K562 (cell line): ENCODE data around the gene CLIC1. TPM values are rescaled to one million over a fixed set of nuclear protein-coding genes. Genes with fewer than 3 reads are reported as not detected.
A peak's percentile ranks its signal among the peaks of the same experiment; 100 is the strongest.

Experiments
- ATF2 ChIP-seq: sonication (generic); formaldehyde crosslinking; IDR thresholded peaks from 2 replicates; pipeline ENCODE4 v1.8.1; 2022; ENCODE audit warnings: missing genetic modification reagents
- CEBPZ ChIP-seq: fragments of 150-350 bp; IDR thresholded peaks from 2 replicates; pipeline ENCODE4 v1.6.1; 2014; ENCODE audit warnings: low read depth, mild to moderate bottlenecking, low read length, borderline replicate concordance
- ELF2 ChIP-seq: fragments of 250-450 bp; sonication (Bioruptor Pico); IDR thresholded peaks from 2 replicates; pipeline ENCODE4 v1.5.0; 2021; ENCODE audit warnings: mild to moderate bottlenecking
- ETV6 ChIP-seq, 3 experiments: fragments of 150-350 bp in 1 of 3; sonication (generic) in 1 of 3; formaldehyde crosslinking in 1 of 3; IDR thresholded peaks; 2 replicates each; pipeline versions ENCODE4 v1.6.1 to v1.8.0; 2014 to 2022; ENCODE audit warnings: borderline replicate concordance in 2 of 3, low read depth in 2 of 3, antibody characterized with exemption in 1 of 3, low read length in 1 of 3, mild to moderate bottlenecking in 1 of 3, missing genetic modification reagents in 1 of 3
- MAFF ChIP-seq: IDR thresholded peaks from 2 replicates; pipeline ENCODE4 v1.6.1; 2012; ENCODE audit warnings: low read length, improper control_type of control experiment
- MIER1 ChIP-seq: fragments of 450-650 bp; IDR thresholded peaks from 2 replicates; pipeline ENCODE4 v1.6.1; 2016; ENCODE audit warnings: antibody characterized with exemption, mild to moderate bottlenecking, low read depth
- NR2C2 ChIP-seq, 2 experiments: fragments of 200-800 bp in 1 of 2; sonication (Bioruptor generic) in 1 of 2; sonication (generic) in 1 of 2; formaldehyde crosslinking in 1 of 2; IDR thresholded peaks; 2 replicates each; pipeline versions ENCODE4 v1.6.1 to v1.8.0; 2016 to 2022; ENCODE audit warnings: mild to moderate bottlenecking in 1 of 2, missing compliant biosample characterization in 1 of 2, missing genetic modification characterization in 1 of 2, missing genetic modification reagents in 1 of 2
- PHF8 ChIP-seq: fragments of 200-600 bp; sonication (generic); IDR thresholded peaks from 2 replicates; pipeline ENCODE4 v1.6.1; 2012; ENCODE audit warnings: mixed run types, mild to moderate bottlenecking, inconsistent platforms, low read length, moderate library complexity, borderline replicate concordance
- PHTF2 ChIP-seq: fragments of 250-450 bp; sonication (Bioruptor Pico); IDR thresholded peaks from 2 replicates; pipeline ENCODE4 v1.5.0; 2021; ENCODE audit warnings: mild to moderate bottlenecking
- ZBTB5 ChIP-seq: fragments of 450-650 bp; IDR thresholded peaks from 2 replicates; pipeline ENCODE4 v1.6.1; 2017; ENCODE audit warnings: antibody characterized with exemption
- ZNF41 ChIP-seq: fragments of 250-450 bp; sonication (Bioruptor Pico); conservative IDR thresholded peaks from 2 replicates; pipeline ENCODE4 v1.4.0; 2020; ENCODE audit warnings: mild to moderate bottlenecking
- ZNF583 ChIP-seq: fragments of 250-450 bp; sonication (Bioruptor Pico); IDR thresholded peaks from 2 replicates; pipeline ENCODE4 v1.4.0; 2020
- ZNF609 ChIP-seq: sonication (generic); formaldehyde crosslinking; IDR thresholded peaks from 2 replicates; pipeline ENCODE4 v1.8.1; 2023; ENCODE audit warnings: missing genetic modification reagents, mild to moderate bottlenecking, borderline replicate concordance
- polyA plus RNA-seq, 8 experiments: library from polyadenylated mRNA; depleted of rRNA in 4 of 8; stranded (reverse) in 5 of 8; unstranded in 3 of 8; fragments of >200 nt; fragmentation: Nextera tagmentation in 2 of 8; fragmentation: Illumina TruSeq in 1 of 8; extraction: Ambion mirVana in 2 of 8; extraction: Trizol in 1 of 8; gene quantifications; 2 replicates each; pipeline versions ENCODE4 v1.2.1 to v1.2.3, GENCODE V29; 2011 to 2014; ENCODE audit warnings: inconsistent platforms in 1 of 8, missing spikeins in 1 of 8
- total RNA-seq, 7 experiments: library from RNA; depleted of rRNA in 6 of 7; stranded (reverse); fragments of >200 nt in 6 of 7; fragmentation: Illumina TruSeq in 2 of 7; extraction: Trizol in 2 of 7; gene quantifications; 2 replicates each; pipeline versions ENCODE4 v1.2.1 to v1.2.3, GENCODE V29; 2011 to 2021; ENCODE audit warnings: low replicate concordance in 1 of 7

The CLIC1 gene
- total and polyA plus RNA-seq, 9 of the 15 experiments (the other 6 are each of a cell fraction or from before 2014, with no cell fraction given) = 1,267 to 2,419 (median 1,808) TPM

- TF ChIP-seq CEBPZ = no peak
- TF ChIP-seq ZNF41 (CRISPR knock-in tag) = peak; percentile 10; the same call in 1 of the 2 replicates
- TF ChIP-seq PHF8 = no peak; the same call in 1 of the 2 replicates
- no peak for TF ChIP-seq MAFF
- TF ChIP-seq ATF2 (CRISPR knock-in tag) = no peak
- TF ChIP-seq ELF2 (CRISPR knock-in tag) = peak; percentile 89
- no peak for TF ChIP-seq ZNF609
- TF ChIP-seq NR2C2 (CRISPR knock-in tag; IDR thresholded peaks at IDR 0.05) = no peak
- TF ChIP-seq NR2C2 (tag; IDR thresholded peaks at IDR 0.05) = peak; percentile 51; the same call in 1 of the 2 replicates
- no peak for TF ChIP-seq MIER1
- peak; percentile 3; the same call in 1 of the 2 replicates for TF ChIP-seq PHTF2 (CRISPR knock-in tag)
- peak; percentile 92 for TF ChIP-seq ZNF583 (CRISPR knock-in tag)
- TF ChIP-seq ETV6 (IDR thresholded peaks at IDR 0.05; ENCODE audit: borderline replicate concordance in 1 of 2, low read depth in 2 of 2, low read length in 1 of 2) = no peak
- TF ChIP-seq ETV6 (CRISPR knock-in tag; IDR thresholded peaks at IDR 0.05; ENCODE audit: borderline replicate concordance) = no peak
- TF ChIP-seq ZBTB5 = no peak
Observed at GRCh38 chr6:31725502-31726350, 10.6 kb downstream of the CLIC1 start (continued).
